ENCODE data around the gene SMARCA5.

Gene SMARCA5

GRCh38 chr4:143538979-143539669 lies 25.6 kb downstream of the SMARCA5 start:
- Histone ChIP-seq H3K27ac (ENCODE audit: low read length) (no peak overlapping the region), H3K4me1 (ENCODE audit: low read length) (peaks cover 13% of the 10 kb centered on the region), H3K79me2 (ENCODE audit: low read length) (no peaks in the 10 kb centered on the region), H2AFZ (ENCODE audit: low read length) (no peak overlapping the region), H3K9ac (ENCODE audit: low read length) (no peak overlapping the region), H4K20me1 (ENCODE audit: insufficient read depth, low read length) (no peaks in the 10 kb centered on the region), H3F3A (ENCODE audit: insufficient read depth, low read length) (peaks cover 9% of the 10 kb centered on the region), H3K9me2 (replicated peaks; ENCODE audit: insufficient read depth, low read length) (no peaks in the 10 kb centered on the region), H3K4me3 (ENCODE audit: low read length) (no peak overlapping the region), H3K9me3 (replicated peaks; ENCODE audit: insufficient read depth, low read length) (no peaks in the 10 kb centered on the region), H3K36me3 (replicated peaks; ENCODE audit: insufficient read depth, low read length) (peaks cover 16% of the 10 kb centered on the region), H3K27me3 (replicated peaks; ENCODE audit: insufficient read depth, low read length) (no peaks in the 10 kb centered on the region), H3K4me2 (ENCODE audit: low read depth, low read length) (0 out of 2 replicates have a peak overlapping the region, but pooled peaks have one; percentile 0)
- TF ChIP-seq EZH2phosphoT487 (IDR thresholded peaks at IDR 0.05; ENCODE audit: low read length) (no peak), EZH2 (optimal IDR thresholded peaks at IDR 0.05; ENCODE audit: low read depth, low read length) (no peak), CTCF (IDR thresholded peaks at IDR 0.05; ENCODE audit: low read length) (no peak)
- DNase-seq: peak; percentile 50

GRCh38 chr4:143539670-143540023 lies 26.1 kb downstream of the SMARCA5 start:
- TF ChIP-seq CTCF (IDR thresholded peaks at IDR 0.05; ENCODE audit: low read length) (no peak), EZH2 (optimal IDR thresholded peaks at IDR 0.05; ENCODE audit: low read depth, low read length) (no peak), EZH2phosphoT487 (IDR thresholded peaks at IDR 0.05; ENCODE audit: low read length) (no peak)
- H4K20me1 ChIP-seq (ENCODE audit: insufficient read depth, low read length): no peaks in the 10 kb centered on the region
- no peak overlapping the region for H3K27ac ChIP-seq (ENCODE audit: low read length)
- no peaks in the 10 kb centered on the region for H3K9me3 ChIP-seq (replicated peaks; ENCODE audit: insufficient read depth, low read length)
- no peak overlapping the region for H3K4me3 ChIP-seq (ENCODE audit: low read length)
- no peaks in the 10 kb centered on the region for H3K9me2 ChIP-seq (replicated peaks; ENCODE audit: insufficient read depth, low read length)
- peaks cover 16% of the 10 kb centered on the region for H3K36me3 ChIP-seq (replicated peaks; ENCODE audit: insufficient read depth, low read length)
- no peak for DNase-seq
- H2AFZ ChIP-seq (ENCODE audit: low read length): no peak overlapping the region
- H3K4me2 ChIP-seq (ENCODE audit: low read depth, low read length): no peak overlapping the region
- H3K4me1 ChIP-seq (ENCODE audit: low read length): peaks cover 13% of the 10 kb centered on the region
- no peak overlapping the region for H3K9ac ChIP-seq (ENCODE audit: low read length)
- H3F3A ChIP-seq (ENCODE audit: insufficient read depth, low read length): peaks cover 9% of the 10 kb centered on the region
- H3K79me2 ChIP-seq (ENCODE audit: low read length): no peaks in the 10 kb centered on the region
- H3K27me3 ChIP-seq (replicated peaks; ENCODE audit: insufficient read depth, low read length): no peaks in the 10 kb centered on the region

GRCh38 chr4:143549928-143550327 lies 36.4 kb downstream of the SMARCA5 start:
- H3F3A ChIP-seq (ENCODE audit: insufficient read depth, low read length): no peaks in the 10 kb centered on the region
- H3K27me3 ChIP-seq (replicated peaks; ENCODE audit: insufficient read depth, low read length): no peaks in the 10 kb centered on the region
- peaks cover 12% of the 10 kb centered on the region; the same call in 1 of the 2 replicates for H3K36me3 ChIP-seq (replicated peaks; ENCODE audit: insufficient read depth, low read length)
- no peak for TF ChIP-seq EZH2phosphoT487 (IDR thresholded peaks at IDR 0.05; ENCODE audit: low read length)
- TF ChIP-seq EZH2 (optimal IDR thresholded peaks at IDR 0.05; ENCODE audit: low read depth, low read length): no peak
- TF ChIP-seq CTCF (IDR thresholded peaks at IDR 0.05; ENCODE audit: low read length): no peak
- no peaks in the 10 kb centered on the region; the same call in 1 of the 2 replicates for H4K20me1 ChIP-seq (ENCODE audit: insufficient read depth, low read length)
- no peak overlapping the region for H2AFZ ChIP-seq (ENCODE audit: low read length)
- H3K4me1 ChIP-seq (ENCODE audit: low read length): no peaks in the 10 kb centered on the region
- no peaks in the 10 kb centered on the region for H3K9me2 ChIP-seq (replicated peaks; ENCODE audit: insufficient read depth, low read length)
- no peak overlapping the region for H3K27ac ChIP-seq (ENCODE audit: low read length)
- no peak overlapping the region for H3K9ac ChIP-seq (ENCODE audit: low read length)
- H3K9me3 ChIP-seq (replicated peaks; ENCODE audit: insufficient read depth, low read length): no peaks in the 10 kb centered on the region
- H3K4me3 ChIP-seq (ENCODE audit: low read length): no peak overlapping the region
- no peak overlapping the region for H3K4me2 ChIP-seq (ENCODE audit: low read depth, low read length)
- DNase-seq: no peak
- H3K79me2 ChIP-seq (ENCODE audit: low read length): no peaks in the 10 kb centered on the region

Measured in MM.1S (cell line).